ENCODE measurements around the gene CPLX3. TPM values are rescaled to one million over a fixed set of nuclear protein-coding genes. Genes with fewer than 3 reads are reported as not detected.

CPLX3 gene
- total and polyA plus RNA-seq, 2 of the 8 experiments (the other 6 are each of a cell fraction or from before 2014, with no cell fraction given), result 0.17 TPM; not detected in 1

GRCh38 chr15:74799856-74800558 lies 26.4 kb upstream of the CPLX3 start (continued):
- TF ChIP-seq USF2 (IDR thresholded peaks at IDR 0.05; ENCODE audit: low read length) (no peak), E2F6 (IDR thresholded peaks at IDR 0.05) (no peak), EP300 (IDR thresholded peaks at IDR 0.05; ENCODE audit: borderline replicate concordance in 1 of 2, low read depth in 2 of 2, low read length in 2 of 2) (peak in 1 of 2 experiments; percentile 23; a peak in 1 of 3 replicates), SIRT6 (IDR thresholded peaks at IDR 0.05; ENCODE audit: low read length) (no peak), YY1 (IDR thresholded peaks at IDR 0.05; ENCODE audit: low read depth, low read length) (peak; percentile 31; the same call in 1 of the 2 replicates), RXRA (IDR thresholded peaks at IDR 0.05; ENCODE audit: insufficient read depth, low read depth, low read length) (no peak), MAX (IDR thresholded peaks at IDR 0.05) (peak; percentile 57), RFX5 (IDR thresholded peaks at IDR 0.05; ENCODE audit: borderline replicate concordance, low read depth, low read length) (no peak), TAF7 (optimal IDR thresholded peaks at IDR 0.05; ENCODE audit: borderline replicate concordance, low read depth, low read length) (no peak), CREB1 (IDR thresholded peaks at IDR 0.05) (peak; percentile 73), PHF8 (conservative IDR thresholded peaks at IDR 0.05; ENCODE audit: low read depth, low read length) (no peak), SIX5 (IDR thresholded peaks at IDR 0.05; ENCODE audit: low read depth, low read length) (no peak), POLR2A (IDR thresholded peaks at IDR 0.05; ENCODE audit: control extremely low read depth in 1 of 2, low read depth in 2 of 2, low read length in 2 of 2) (no peak), CBX8 (IDR thresholded peaks at IDR 0.05; ENCODE audit: borderline replicate concordance, low read depth, low read length) (no peak), NANOG (IDR thresholded peaks at IDR 0.05; ENCODE audit: insufficient read depth, low read depth, low read length, poor library complexity, severe bottlenecking) (no peak), CEBPB (IDR thresholded peaks at IDR 0.05; ENCODE audit: low read depth, low read length) (no peak), TEAD4 (IDR thresholded peaks at IDR 0.05; ENCODE audit: low read depth, low read length) (0 out of 2 replicates have a peak, but pooled peaks have one; percentile 13), TBP (IDR thresholded peaks at IDR 0.05; ENCODE audit: low read depth, low read length) (no peak; the same call in 1 of the 2 replicates), FOSL1 (IDR thresholded peaks at IDR 0.05; ENCODE audit: insufficient read depth, low read depth, low read length) (no peak), KDM4A (IDR thresholded peaks at IDR 0.05; ENCODE audit: low read depth, low read length, severe bottlenecking) (no peak), CHD2 (IDR thresholded peaks at IDR 0.05; ENCODE audit: low read length) (0 out of 2 replicates have a peak, but pooled peaks have one; percentile 17), JUN (IDR thresholded peaks at IDR 0.05; ENCODE audit: low read depth, low read length) (no peak)

Data from H1 (cell line).